ENCODE measurements around the gene ADIG.

DNA sequence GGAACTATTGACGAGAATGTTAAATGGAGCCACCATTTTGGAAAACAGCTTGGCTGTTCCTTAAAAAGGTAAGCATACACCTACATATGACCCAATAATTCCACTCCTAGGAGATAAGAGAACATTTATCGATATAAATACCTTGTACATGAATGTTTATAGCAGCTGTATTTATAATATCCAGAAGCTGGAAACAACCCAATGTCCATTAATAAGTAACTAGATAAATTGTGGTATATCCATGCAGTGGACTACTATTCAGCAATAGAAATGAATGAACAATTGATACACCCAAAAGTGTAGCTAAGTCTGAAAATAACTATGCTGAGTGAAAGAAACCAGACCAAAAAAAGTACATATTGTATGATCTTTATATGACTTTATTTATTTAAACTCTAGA, 42.2 kb upstream of the ADIG start:
- no peak for TF ChIP-seq POLR2A (IDR thresholded peaks at IDR 0.05)
- TF ChIP-seq, protein P1, sequence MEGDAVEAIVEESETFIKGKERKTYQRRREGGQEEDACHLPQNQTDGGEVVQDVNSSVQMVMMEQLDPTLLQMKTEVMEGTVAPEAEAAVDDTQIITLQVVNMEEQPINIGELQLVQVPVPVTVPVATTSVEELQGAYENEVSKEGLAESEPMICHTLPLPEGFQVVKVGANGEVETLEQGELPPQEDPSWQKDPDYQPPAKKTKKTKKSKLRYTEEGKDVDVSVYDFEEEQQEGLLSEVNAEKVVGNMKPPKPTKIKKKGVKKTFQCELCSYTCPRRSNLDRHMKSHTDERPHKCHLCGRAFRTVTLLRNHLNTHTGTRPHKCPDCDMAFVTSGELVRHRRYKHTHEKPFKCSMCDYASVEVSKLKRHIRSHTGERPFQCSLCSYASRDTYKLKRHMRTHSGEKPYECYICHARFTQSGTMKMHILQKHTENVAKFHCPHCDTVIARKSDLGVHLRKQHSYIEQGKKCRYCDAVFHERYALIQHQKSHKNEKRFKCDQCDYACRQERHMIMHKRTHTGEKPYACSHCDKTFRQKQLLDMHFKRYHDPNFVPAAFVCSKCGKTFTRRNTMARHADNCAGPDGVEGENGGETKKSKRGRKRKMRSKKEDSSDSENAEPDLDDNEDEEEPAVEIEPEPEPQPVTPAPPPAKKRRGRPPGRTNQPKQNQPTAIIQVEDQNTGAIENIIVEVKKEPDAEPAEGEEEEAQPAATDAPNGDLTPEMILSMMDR (IDR thresholded peaks at IDR 0.05), result no peak
